Measurements from ENCODE around the gene UPK1B. TPM values are rescaled to one million over a fixed set of nuclear protein-coding genes. Genes with fewer than 3 reads are reported as not detected.

Gene UPK1B
- total RNA-seq, 1 donor from 2014 or later: not detected

GRCh38 chr3:119245778-119246177 lies 72.4 kb downstream of the UPK1B start:
- no peak for DNase-seq (ENCODE audit: low spot score)

Other genes starting within 250 kb of the UPK1B start
- gene IGSF11, start 138.8 kb upstream of the UPK1B start, total RNA-seq: not detected
- not detected for gene TEX55, start 27.4 kb upstream of the UPK1B start, total RNA-seq
- gene B4GALT4, start 67.3 kb downstream of the UPK1B start, total RNA-seq: 15.0 TPM
- gene ARHGAP31, start 120.8 kb downstream of the UPK1B start, total RNA-seq: 63.4 TPM